Activated CD4-positive, alpha-beta T cell treated with anti-CD3 and anti-CD28 coated beads for 36 hours (primary cell): ENCODE measurements around the gene MIAT. TPM values are rescaled to one million over a fixed set of nuclear protein-coding genes. Genes with fewer than 3 reads are reported as not detected.
A peak's percentile ranks its signal among the peaks of the same experiment; 100 is the strongest.
"Not testable (repeated sequence)": the region's sequence is repeated elsewhere in the genome, so short reads cannot be mapped to it uniquely, and the experiment has no call there.

ENCODE experiments used
- ATAC-seq: fragments of 200-7000 bp; cut with Tn5 transposase; one replicate; pipeline ENCODE4 v1.10.0; 2021; ENCODE audit warnings: mild to moderate bottlenecking, moderate library complexity
- CTCF ChIA-PET: fragments of 350-600 bp; sonication (Branson Sonifier 250); formaldehyde crosslinking; loops from one replicate; lab custom pipeline; 2021; ENCODE audit warnings: antibody characterized with exemption; lab: Charles Lee
- POLR2A ChIA-PET: fragments of 350-600 bp; sonication (Branson Sonifier 250); formaldehyde crosslinking; loops from one replicate; lab custom pipeline; 2021; ENCODE audit warnings: antibody characterized with exemption, inconsistent platforms; lab: Charles Lee
- DNase-seq: peaks from one replicate; pipeline ENCODE4 v3.0.0-alpha.2; 2020
- H3K27ac Mint-ChIP-seq: one replicate; pipeline ENCODE4 v1.8.0; 2021; ENCODE audit warnings: mixed read lengths
- H3K27me3 Mint-ChIP-seq: one replicate; pipeline ENCODE4 v1.8.0; 2021; ENCODE audit warnings: mixed read lengths
- H3K36me3 Mint-ChIP-seq: one replicate; pipeline ENCODE4 v1.8.0; 2021; ENCODE audit warnings: low read depth, mixed read lengths
- H3K4me1 Mint-ChIP-seq: one replicate; pipeline ENCODE4 v1.8.0; 2021; ENCODE audit warnings: mixed read lengths
- H3K4me3 Mint-ChIP-seq: one replicate; pipeline ENCODE4 v1.8.0; 2021; ENCODE audit warnings: mild to moderate bottlenecking, moderate library complexity, mixed read lengths
- H3K9me3 Mint-ChIP-seq: one replicate; pipeline ENCODE4 v1.8.0; 2021; ENCODE audit warnings: low read depth, mixed read lengths
- intact Hi-C, 2 experiments: fragments of 100-400 bp; cut with DNase I in 1 of 2; cut with micrococcal nuclease in 1 of 2; formaldehyde crosslinking; loops; one replicate each; pipeline versions ENCODE4 v1.14.2 to v1.15.1; 2022 to 2024; cut with DNase I, micrococcal nuclease
- total RNA-seq, 2 experiments: library from RNA; stranded (reverse); gene quantifications; one replicate each; pipeline ENCODE4 v1.2.3, GENCODE V29; 2021

MIAT gene
- 10 to 100 TPM; 18.5 to 19.7 TPM for total RNA-seq

DNA sequence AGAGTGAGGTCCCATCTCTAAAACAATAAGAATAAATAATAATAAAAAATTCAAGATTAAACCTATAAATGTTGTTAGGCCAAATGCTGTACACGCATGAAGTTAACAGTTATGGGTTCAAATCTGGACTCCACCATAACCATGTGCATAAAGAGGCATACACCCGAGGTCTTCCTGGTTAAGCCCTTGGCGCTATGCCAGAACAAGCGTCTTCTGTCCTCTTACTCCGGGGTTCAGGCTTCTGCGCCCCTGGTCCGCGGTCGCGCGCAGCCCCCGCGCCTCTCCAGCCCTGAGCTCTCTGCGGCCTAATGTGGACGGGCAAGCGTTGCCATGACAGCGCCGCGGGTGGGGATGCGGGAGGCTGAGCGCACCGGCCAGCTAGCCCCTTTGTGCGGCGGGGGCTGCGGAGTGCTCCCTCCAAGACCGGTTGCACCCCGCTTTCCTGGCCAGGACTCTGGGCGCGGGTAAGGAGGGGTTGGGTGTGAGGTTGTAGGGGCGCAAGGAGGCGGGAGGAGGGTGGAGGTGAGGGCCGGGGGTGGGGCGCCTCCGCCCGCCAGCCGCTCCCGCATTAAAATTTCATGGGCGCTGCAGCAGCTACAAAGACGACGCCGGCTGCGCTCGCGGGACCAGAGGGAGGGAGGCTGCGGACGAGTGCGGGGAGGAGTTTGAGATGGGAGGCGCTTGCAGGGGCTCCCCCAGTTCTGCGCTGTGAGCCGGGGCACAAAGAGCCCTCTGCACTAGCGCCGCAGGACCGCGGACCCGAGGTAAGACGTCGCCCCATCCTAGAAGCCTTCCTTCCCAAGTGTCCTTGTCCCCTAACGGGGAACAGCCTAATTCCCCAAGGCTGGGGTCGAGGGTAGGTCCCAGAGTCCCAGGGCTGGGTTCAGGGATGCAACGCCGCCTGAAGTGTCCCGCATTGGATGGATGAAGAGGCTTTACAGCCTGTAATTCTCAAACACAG, at the start of gene MIAT:
Gene MIAT (plus strand): TSS at position 698 of the 961 bp plus-strand sequence.
- intact Hi-C loops, result loop anchor here (1.0 to 5.0 kb wide), 2 partner anchors 65 to 145 kb away; partner anchors contain the start of genes TFIP11 (in 1 of the 2) and TPST2 (in 1 of the 2)
- peak within 1 kb of the TSS; percentile 82 for H3K27ac Mint-ChIP-seq
- DNase-seq (peak; percentile 87), ATAC-seq (peak; percentile 81)
- POLR2A ChIA-PET, result interaction anchor here (0.7 kb wide), 1 partner anchor 14 kb away, joined by 3 read pairs; no protein-coding TSS in a partner anchor
- H3K4me3 Mint-ChIP-seq, result peak within 1 kb of the TSS; percentile 81
- peaks cover 11% of the 10 kb centered on the region for H3K27me3 Mint-ChIP-seq
- CTCF ChIA-PET, result interaction anchor here (0.6 kb wide), 2 partner anchors 10 to 207 kb away, joined by 3 read pairs; no protein-coding TSS in a partner anchor
- no peaks in the 10 kb centered on the region for H3K36me3 Mint-ChIP-seq
- no peaks in the 10 kb centered on the region for H3K9me3 Mint-ChIP-seq
- peaks cover 23% of the 10 kb centered on the region for H3K4me1 Mint-ChIP-seq

- ChIA-PET POLR2A (no interaction called here), CTCF (no interaction called here)
- Mint-ChIP-seq H3K36me3 (no peaks in the 10 kb centered on the region), H3K27ac (no peak overlapping the region), H3K4me3 (no peak overlapping the region), H3K27me3 (no peaks in the 10 kb centered on the region), H3K4me1 (peaks cover 18% of the 10 kb centered on the region), H3K9me3 (no peaks in the 10 kb centered on the region)
- intact Hi-C loops, result no loop called here
- ATAC-seq (no peak), DNase-seq (no peak)
Observed at GRCh38 chr22:26608129-26608528, 49.3 kb upstream of the MIAT start.

- ChIA-PET POLR2A (no interaction called here), CTCF (no interaction called here)
Observed at GRCh38 chr22:26609287-26609686, 48.1 kb upstream of the MIAT start.

DNA sequence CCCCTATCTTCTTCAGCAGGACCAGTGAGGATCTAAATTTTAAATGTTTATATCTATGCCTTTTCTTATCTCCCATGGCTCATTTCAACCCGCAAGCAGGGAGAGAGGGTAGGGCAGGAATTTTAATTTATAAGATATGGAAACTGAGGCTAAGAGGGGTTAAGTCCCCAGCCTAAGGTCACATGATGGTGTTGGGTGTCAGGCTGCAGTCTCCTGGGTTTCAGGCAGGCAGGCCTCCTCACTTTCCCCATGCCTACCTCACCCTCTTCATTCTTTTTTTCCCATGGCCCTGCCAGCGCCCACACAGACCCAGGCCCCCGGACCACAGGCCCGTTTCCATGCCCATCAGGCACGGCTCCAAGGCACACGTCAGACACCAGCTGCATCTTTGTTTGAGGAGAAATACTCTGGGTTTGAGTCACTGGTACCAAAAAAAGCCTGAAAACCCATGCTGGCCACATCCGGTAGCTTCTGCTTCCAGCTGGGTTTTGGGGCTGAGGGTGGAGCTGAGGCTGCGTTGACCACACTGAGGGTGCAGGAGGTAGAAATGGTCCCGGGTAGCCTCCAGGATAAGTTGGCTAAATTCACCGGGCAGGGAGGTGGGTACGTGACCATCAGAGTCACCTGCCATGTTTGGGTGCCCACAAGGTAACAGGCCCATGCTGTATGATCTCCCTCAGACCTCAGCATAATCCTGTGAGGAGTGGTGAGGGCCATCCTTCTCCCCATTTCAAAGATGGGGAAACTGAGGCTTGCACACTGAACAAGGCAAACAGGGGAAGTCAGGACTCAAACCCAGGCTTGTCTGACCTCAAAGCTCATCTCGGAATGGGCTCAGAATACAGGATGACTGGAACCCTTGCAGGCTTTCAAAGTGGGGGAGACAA, 47.1 kb upstream of the MIAT start:
- Mint-ChIP-seq H3K36me3 (no peaks in the 10 kb centered on the region), H3K4me1 (peaks cover 18% of the 10 kb centered on the region), H3K4me3 (no peak overlapping the region), H3K27me3 (peaks cover 2% of the 10 kb centered on the region), H3K27ac (peak overlapping the region; percentile 49), H3K9me3 (no peaks in the 10 kb centered on the region)
- CTCF ChIA-PET, result interaction anchor here (0.8 kb wide), 1 partner anchor 105 kb away, joined by 3 read pairs; no protein-coding TSS in a partner anchor
- intact Hi-C loops, result loop anchor here in 1 of 2 experiments (1.0 kb wide), 1 partner anchor 20 kb away; the partner anchor contains the start of gene TPST2
- DNase-seq (peak; percentile 69), ATAC-seq (peak; percentile 77)
- POLR2A ChIA-PET, result no interaction called here

More at GRCh38 chr22:26609287-26609686, 48.1 kb upstream of the MIAT start:
- H3K4me3 Mint-ChIP-seq, result no peak overlapping the region
- intact Hi-C loops, result no loop called here
- peaks cover 2% of the 10 kb centered on the region for H3K27me3 Mint-ChIP-seq
- H3K4me1 Mint-ChIP-seq, result peaks cover 18% of the 10 kb centered on the region
- no peaks in the 10 kb centered on the region for H3K36me3 Mint-ChIP-seq
- no peak overlapping the region for H3K27ac Mint-ChIP-seq
- DNase-seq, result no peak
- H3K9me3 Mint-ChIP-seq, result no peaks in the 10 kb centered on the region
- ATAC-seq, result no peak

GRCh38 chr22:26610996-26611395, 46.4 kb upstream of the MIAT start:
- no peaks in the 10 kb centered on the region for H3K9me3 Mint-ChIP-seq
- H3K27ac Mint-ChIP-seq, result peak overlapping the region; percentile 49
- ATAC-seq (peak; percentile 53), DNase-seq (peak; percentile 14)
- no peak overlapping the region for H3K4me3 Mint-ChIP-seq
- H3K36me3 Mint-ChIP-seq, result no peaks in the 10 kb centered on the region
- ChIA-PET CTCF (interaction anchor here (0.8 kb wide), 1 partner anchor 106 kb away, joined by 3 read pairs; no protein-coding TSS in a partner anchor), POLR2A (no interaction called here)
- peaks cover 18% of the 10 kb centered on the region for H3K4me1 Mint-ChIP-seq
- intact Hi-C loops, result loop anchor here in 1 of 2 experiments (1.0 kb wide), 1 partner anchor 21 kb away; the partner anchor contains the start of gene TPST2
- peaks cover 2% of the 10 kb centered on the region for H3K27me3 Mint-ChIP-seq

GRCh38 chr22:26612652-26613051, 44.7 kb upstream of the MIAT start:
- no peaks in the 10 kb centered on the region for H3K9me3 Mint-ChIP-seq
- H3K4me3 Mint-ChIP-seq, result no peak overlapping the region
- H3K27ac Mint-ChIP-seq, result no peak overlapping the region
- CTCF ChIA-PET, result interaction anchor here (0.6 kb wide), 1 partner anchor 39 kb away, joined by 3 read pairs; no protein-coding TSS in a partner anchor
- DNase-seq (no peak), ATAC-seq (no peak)
- peaks cover 2% of the 10 kb centered on the region for H3K27me3 Mint-ChIP-seq
- H3K36me3 Mint-ChIP-seq, result no peaks in the 10 kb centered on the region
- POLR2A ChIA-PET, result no interaction called here
- intact Hi-C loops, result no loop called here
- H3K4me1 Mint-ChIP-seq, result peaks cover 14% of the 10 kb centered on the region

DNA sequence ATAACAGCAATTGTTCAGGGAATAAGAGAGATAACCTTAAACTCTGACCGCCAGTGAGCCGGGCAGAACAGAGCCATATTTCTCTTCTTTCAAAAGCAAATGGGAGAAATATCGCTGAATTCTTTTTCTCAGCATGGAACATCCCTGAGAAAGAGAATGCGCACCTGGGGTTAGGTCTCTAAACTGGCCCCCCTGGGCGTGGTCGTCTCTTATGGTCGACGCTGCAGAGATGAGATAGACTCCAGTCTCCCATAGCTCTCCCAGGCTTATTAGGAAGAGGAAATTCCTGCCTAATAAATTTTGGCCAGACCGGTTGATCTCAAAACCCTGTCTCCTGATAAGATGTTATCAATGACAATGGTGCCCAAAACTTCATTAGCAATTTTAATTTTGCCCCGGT, 43.6 kb upstream of the MIAT start:
- CTCF ChIA-PET, result interaction anchor here (0.6 kb wide), 1 partner anchor 115 kb away, joined by 3 read pairs; no protein-coding TSS in a partner anchor
- H3K27ac Mint-ChIP-seq, intact Hi-C loops, DNase-seq, H3K27me3 Mint-ChIP-seq, H3K36me3 Mint-ChIP-seq, H3K4me3 Mint-ChIP-seq, ATAC-seq, POLR2A ChIA-PET, H3K9me3 Mint-ChIP-seq: not testable (repeated sequence)
- H3K4me1 Mint-ChIP-seq, result peaks cover 14% of the 10 kb centered on the region

DNA sequence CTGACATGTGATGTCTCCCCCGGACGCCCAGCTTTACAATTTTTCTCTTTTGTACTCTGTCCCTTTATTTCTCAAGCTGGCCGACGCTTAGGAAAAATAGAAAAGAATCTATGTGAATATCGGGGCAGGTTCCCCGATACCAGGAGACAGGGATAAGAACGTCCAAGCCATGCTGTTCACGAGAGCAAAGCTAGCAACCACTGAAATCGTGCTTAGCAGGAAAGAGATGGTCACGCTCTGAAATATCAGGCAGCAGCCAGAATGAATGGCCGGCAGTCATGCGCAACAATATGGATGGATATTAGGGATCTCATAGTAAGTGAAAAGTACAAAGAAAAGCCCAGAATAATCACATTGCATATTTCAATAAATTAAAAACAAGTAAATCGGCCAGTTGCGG, 43.1 kb upstream of the MIAT start:
- CTCF ChIA-PET, result interaction anchor here (0.6 kb wide), 1 partner anchor 116 kb away, joined by 3 read pairs; no protein-coding TSS in a partner anchor
- intact Hi-C loops, result no loop called here
- Mint-ChIP-seq H3K27ac (no peak overlapping the region), H3K36me3 (no peaks in the 10 kb centered on the region), H3K27me3 (peaks cover 2% of the 10 kb centered on the region), H3K4me3 (no peak overlapping the region), H3K4me1 (peaks cover 13% of the 10 kb centered on the region), H3K9me3 (no peaks in the 10 kb centered on the region)
- DNase-seq (no peak), ATAC-seq (no peak)
- POLR2A ChIA-PET, result no interaction called here

DNA sequence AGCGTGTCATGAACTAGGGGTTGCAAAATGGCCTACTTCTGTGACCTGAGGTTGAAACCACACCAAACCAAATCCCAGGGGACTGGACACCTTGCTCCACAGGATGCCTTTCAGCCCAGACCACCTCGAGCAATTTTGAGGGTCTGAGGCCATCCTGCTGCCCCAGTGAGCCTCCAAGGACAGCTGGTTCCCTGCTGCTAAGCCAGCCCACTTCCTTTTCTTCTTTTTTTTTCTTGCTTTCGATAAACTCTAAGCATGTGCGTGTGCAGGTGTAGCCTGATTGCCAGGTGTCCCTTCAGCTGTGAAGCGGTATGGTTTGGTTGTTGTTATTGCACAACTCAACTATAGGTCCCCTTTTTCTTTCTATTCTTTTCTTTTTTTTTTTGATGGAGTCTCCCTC, 42.2 kb upstream of the MIAT start:
- POLR2A ChIA-PET, result no interaction called here
- Mint-ChIP-seq H3K27me3 (peaks cover 2% of the 10 kb centered on the region), H3K27ac (no peak overlapping the region), H3K4me1 (peaks cover 8% of the 10 kb centered on the region), H3K4me3 (no peak overlapping the region), H3K36me3 (no peaks in the 10 kb centered on the region), H3K9me3 (no peaks in the 10 kb centered on the region)
- CTCF ChIA-PET, result no interaction called here
- DNase-seq (no peak), ATAC-seq (no peak)
- intact Hi-C loops, result no loop called here

GRCh38 chr22:26615830-26616435, 41.5 kb upstream of the MIAT start:
- Mint-ChIP-seq H3K27me3 (peaks cover 2% of the 10 kb centered on the region), H3K4me3 (no peak overlapping the region), H3K36me3 (no peaks in the 10 kb centered on the region), H3K27ac (no peak overlapping the region), H3K9me3 (no peaks in the 10 kb centered on the region), H3K4me1 (no peaks in the 10 kb centered on the region)
- intact Hi-C loops, result no loop called here
- ATAC-seq, result no peak
- CTCF ChIA-PET, result interaction anchor here (1.2 kb wide), 1 partner anchor 227 kb away, joined by 3 read pairs; no protein-coding TSS in a partner anchor
- no peak for DNase-seq
- POLR2A ChIA-PET, result no interaction called here
